Mesodermal cell (in vitro differentiated cells): Measurements from ENCODE around the gene CCDC73.
"Not testable (repeated sequence)": the region's sequence is repeated elsewhere in the genome, so short reads cannot be mapped to it uniquely, and the experiment has no call there.

Experiments
- H3K27ac ChIP-seq: 2 replicates; pipeline ENCODE4 v1.7.0; 2013; ENCODE audit warnings: mild to moderate bottlenecking, low read depth, low read length, moderate library complexity; ENCODE audit not compliant: severe bottlenecking
- H3K36me3 ChIP-seq: 2 replicates; pipeline ENCODE4 v1.7.1; 2013; ENCODE audit warnings: mild to moderate bottlenecking, low read length, moderate library complexity; ENCODE audit not compliant: control insufficient read depth, insufficient read depth
- H3K4me1 ChIP-seq: one replicate; pipeline ENCODE4 v1.7.1; 2013; ENCODE audit warnings: mild to moderate bottlenecking, low read length; ENCODE audit not compliant: insufficient read depth, control insufficient read depth, poor library complexity, severe bottlenecking
- H3K4me3 ChIP-seq: 2 replicates; pipeline ENCODE4 v1.7.0; 2013; ENCODE audit warnings: low read length, control low read depth, mild to moderate bottlenecking; ENCODE audit not compliant: insufficient read depth, poor library complexity, severe bottlenecking; ENCODE audit errors: extremely low read depth
- H3K9me3 ChIP-seq: 2 replicates; pipeline ENCODE4 v1.7.1; 2013; ENCODE audit warnings: mild to moderate bottlenecking, low read length, moderate library complexity; ENCODE audit not compliant: control insufficient read depth
- WGBS, 2 experiments: methylation state at CpG; one replicate each; pipeline ENCODE4 v1.1.5; 2013; ENCODE audit warnings: missing lambda C conversion rate in 2 of 2; ENCODE audit not compliant: insufficient coverage in 2 of 2; 5-methylcytosine and 5-hydroxymethylcytosine counted together

Gene CCDC73

DNA sequence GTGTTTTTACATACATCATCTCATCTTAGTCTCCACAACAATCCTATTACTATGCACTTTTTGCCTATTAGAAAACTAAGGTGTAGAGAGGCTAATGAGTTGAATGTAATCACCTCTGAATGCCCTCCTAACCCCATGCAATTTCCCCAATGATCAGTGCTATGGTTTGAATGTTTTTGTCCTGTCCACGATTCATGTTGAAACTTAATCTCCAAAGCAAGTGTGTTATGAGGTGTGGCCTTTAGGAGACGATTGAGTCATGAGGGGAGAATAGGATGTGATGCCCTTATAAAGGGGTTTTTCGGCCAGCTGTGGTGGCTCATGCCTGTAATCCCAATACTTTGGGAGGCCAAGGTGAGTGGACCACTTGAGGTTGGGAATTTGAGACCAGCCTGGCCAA is 2.0 kb upstream of the CCDC73 start:
- H3K9me3 ChIP-seq = no peaks in the 10 kb centered on the region
- H3K27ac ChIP-seq = no peak overlapping the region
- H3K4me3 ChIP-seq = no peak overlapping the region
- 92 to 94% methylated on average over 2 of the region's 3 CpGs for WGBS, 2 experiments
- H3K4me1 ChIP-seq = no peaks in the 10 kb centered on the region
- H3K36me3 ChIP-seq = no peaks in the 10 kb centered on the region

DNA sequence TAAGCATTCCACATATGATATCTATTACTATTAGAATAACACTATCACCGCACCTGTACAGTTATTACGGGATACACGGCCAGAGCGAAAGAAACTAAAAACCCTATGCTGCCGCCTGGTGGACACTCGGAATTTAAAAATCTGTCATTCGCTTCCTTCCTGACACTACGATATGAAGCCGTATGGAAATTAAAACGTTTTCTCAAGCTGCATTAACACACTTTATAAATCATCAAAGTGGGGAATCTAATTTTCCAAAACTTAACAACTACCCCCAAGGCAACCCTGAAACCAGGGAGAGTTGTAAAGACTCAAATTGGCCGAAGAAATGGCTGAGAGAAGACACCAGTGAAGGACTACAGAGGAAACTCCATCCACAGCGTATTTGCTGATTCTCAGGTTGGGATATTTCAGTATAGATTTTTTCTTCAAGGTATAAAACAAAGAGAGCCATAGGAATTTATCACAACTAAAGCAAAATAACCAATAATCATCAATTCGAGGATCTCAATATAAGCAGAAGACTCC is 1.4 kb downstream of the CCDC73 start:
- Histone ChIP-seq H3K27ac (no peak overlapping the region), H3K4me3 (no peak overlapping the region), H3K9me3 (no peaks in the 10 kb centered on the region), H3K36me3 (no peaks in the 10 kb centered on the region), H3K4me1 (no peaks in the 10 kb centered on the region)
- WGBS, 2 experiments = 18 to 29% methylated on average over 11 of the region's 13 CpGs

DNA sequence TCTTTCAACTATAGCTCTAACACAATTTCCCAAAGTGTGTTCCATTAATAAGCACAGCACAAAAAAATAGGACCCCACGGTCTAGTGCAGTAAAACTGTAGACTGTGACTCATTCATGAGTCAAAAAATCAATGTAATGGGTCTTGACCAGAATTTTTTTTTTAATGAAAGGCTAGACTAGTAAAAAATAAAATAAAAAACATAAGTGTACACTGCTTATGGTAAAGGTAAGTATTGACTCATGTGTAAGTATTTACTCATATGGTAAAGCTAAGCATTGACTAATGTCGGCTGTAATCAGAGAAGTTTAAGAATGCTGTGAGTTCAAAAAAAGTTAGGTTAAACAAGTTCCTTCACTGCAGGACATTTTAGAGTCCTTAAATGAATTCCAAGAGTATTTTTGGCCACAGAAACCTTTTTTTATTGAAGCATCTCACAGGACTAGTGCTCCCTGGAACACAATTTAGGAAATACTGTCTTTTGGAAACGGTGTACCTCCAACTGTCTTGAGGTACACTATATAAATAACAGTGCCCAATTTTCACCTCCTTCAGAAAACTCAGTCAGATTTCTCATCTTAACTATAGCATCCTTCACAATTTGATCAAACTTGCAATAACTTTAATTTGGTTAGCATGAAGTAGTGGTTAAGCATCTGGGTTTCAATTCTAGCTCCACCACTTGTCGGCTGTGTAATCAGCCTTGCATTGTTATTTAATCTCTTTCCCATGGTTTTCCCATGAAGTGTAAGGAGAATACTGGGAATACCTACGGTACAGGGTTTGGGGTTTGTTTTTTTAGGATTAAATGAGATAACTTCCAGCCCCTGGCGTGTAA is 2.1 kb downstream of the CCDC73 start:
- no peaks in the 10 kb centered on the region for H3K36me3 ChIP-seq
- 79 to 89% methylated on average over 2 to 3 of the region's 6 CpGs for WGBS, 2 experiments
- no peaks in the 10 kb centered on the region for H3K9me3 ChIP-seq
- H3K4me1 ChIP-seq = no peaks in the 10 kb centered on the region
- H3K27ac ChIP-seq = no peak overlapping the region
- no peak overlapping the region for H3K4me3 ChIP-seq

DNA sequence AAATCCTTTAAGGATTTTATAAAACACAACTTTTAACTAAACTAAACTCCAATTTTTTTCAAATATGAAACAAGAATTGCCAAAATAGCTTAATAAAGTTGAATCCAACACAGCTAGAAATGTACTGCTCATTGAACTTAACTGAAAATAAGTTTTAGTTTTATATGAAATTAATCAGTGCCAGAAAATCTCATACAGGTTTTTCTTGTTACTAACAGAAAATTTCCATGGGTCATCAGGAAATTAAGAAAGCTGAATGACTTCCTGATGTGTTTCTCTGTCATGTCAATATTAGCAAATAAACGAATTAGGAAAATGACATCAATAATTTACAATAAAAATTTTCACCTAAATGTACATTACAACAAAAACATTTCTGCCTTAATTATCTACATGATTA is 3.5 kb downstream of the CCDC73 start:
- no peak overlapping the region for H3K4me3 ChIP-seq
- H3K9me3 ChIP-seq = no peaks in the 10 kb centered on the region
- no peaks in the 10 kb centered on the region for H3K4me1 ChIP-seq
- no peak overlapping the region for H3K27ac ChIP-seq
- 83% methylated on average over 1 of the region's 1 CpG; no CpG with 5 or more reads in 1 of the 2 experiments for WGBS, 2 experiments
- no peaks in the 10 kb centered on the region for H3K36me3 ChIP-seq

DNA sequence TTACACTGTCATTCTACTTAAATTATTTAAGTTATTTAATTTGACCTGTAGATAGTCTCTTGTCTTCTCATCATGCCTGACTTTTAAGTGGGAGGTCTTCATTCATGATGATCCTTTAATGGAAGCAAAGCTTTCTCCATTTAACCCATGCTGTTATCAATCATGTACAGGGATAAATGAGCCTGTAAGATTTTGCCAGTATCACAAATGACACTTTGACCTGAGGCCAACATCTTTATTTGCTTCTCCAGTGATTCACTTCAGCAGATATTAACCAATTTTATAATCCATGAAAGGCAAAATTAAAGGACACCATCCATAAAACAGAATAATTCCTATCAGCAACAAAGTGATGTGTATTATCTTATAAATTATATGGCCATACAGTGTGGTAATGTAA is 7.7 kb downstream of the CCDC73 start:
- no peaks in the 10 kb centered on the region for H3K36me3 ChIP-seq
- no peaks in the 10 kb centered on the region for H3K4me1 ChIP-seq
- no peak overlapping the region for H3K4me3 ChIP-seq
- no peak overlapping the region for H3K27ac ChIP-seq
- H3K9me3 ChIP-seq = no peaks in the 10 kb centered on the region

- no peaks in the 10 kb centered on the region for H3K4me1 ChIP-seq
- H3K4me3 ChIP-seq = no peak overlapping the region
- 97% methylated on average over 3 of the region's 3 CpGs for WGBS, 2 experiments
- H3K9me3 ChIP-seq = no peaks in the 10 kb centered on the region
- no peaks in the 10 kb centered on the region for H3K36me3 ChIP-seq
- no peak overlapping the region for H3K27ac ChIP-seq
Measured at GRCh38 chr11:32785262-32785661, 9.2 kb downstream of the CCDC73 start.

DNA sequence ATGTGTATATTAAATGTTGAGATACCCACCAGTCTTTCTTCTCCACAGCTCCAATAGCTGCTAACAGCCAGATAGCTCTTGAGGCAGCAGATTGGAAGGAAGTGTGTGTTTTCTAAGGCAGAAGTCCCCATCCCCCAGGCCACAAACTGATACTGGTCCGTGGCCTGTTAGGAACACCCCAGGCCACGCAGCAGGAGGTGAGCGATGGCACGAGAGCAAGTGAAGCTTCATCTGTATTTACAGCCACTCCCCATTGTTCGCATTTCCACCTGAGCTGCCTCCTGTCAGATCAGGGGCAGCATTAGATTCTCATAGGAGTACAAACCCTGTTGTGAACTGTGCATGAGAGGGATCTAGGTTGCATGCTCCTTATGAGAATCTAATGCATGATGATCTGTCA is 12.7 kb downstream of the CCDC73 start:
- H3K4me1 ChIP-seq = no peaks in the 10 kb centered on the region
- no peak overlapping the region for H3K4me3 ChIP-seq
- no peak overlapping the region for H3K27ac ChIP-seq
- WGBS, 2 experiments = 81 to 94% methylated on average over 4 to 5 of the region's 5 CpGs
- H3K36me3 ChIP-seq = no peaks in the 10 kb centered on the region
- H3K9me3 ChIP-seq = no peaks in the 10 kb centered on the region

GRCh38 chr11:32780839-32781238 is 13.6 kb downstream of the CCDC73 start:
- not testable (repeated sequence) for H3K4me1 ChIP-seq, H3K27ac ChIP-seq
- 100% methylated on average over 2 of the region's 2 CpGs; no CpG with 5 or more reads in 1 of the 2 experiments for whole genome bisulfite sequencing, 2 experiments

GRCh38 chr11:32779136-32779535 is 15.3 kb downstream of the CCDC73 start:
- no peaks in the 10 kb centered on the region for H3K36me3 ChIP-seq
- H3K4me1 ChIP-seq = no peaks in the 10 kb centered on the region
- no peaks in the 10 kb centered on the region for H3K9me3 ChIP-seq
- no peak overlapping the region for H3K27ac ChIP-seq
- no peak overlapping the region for H3K4me3 ChIP-seq

More at GRCh38 chr11:32780839-32781238, 13.6 kb downstream of the CCDC73 start:
- H3K4me3 ChIP-seq, H3K9me3 ChIP-seq, H3K36me3 ChIP-seq: not testable (repeated sequence)

DNA sequence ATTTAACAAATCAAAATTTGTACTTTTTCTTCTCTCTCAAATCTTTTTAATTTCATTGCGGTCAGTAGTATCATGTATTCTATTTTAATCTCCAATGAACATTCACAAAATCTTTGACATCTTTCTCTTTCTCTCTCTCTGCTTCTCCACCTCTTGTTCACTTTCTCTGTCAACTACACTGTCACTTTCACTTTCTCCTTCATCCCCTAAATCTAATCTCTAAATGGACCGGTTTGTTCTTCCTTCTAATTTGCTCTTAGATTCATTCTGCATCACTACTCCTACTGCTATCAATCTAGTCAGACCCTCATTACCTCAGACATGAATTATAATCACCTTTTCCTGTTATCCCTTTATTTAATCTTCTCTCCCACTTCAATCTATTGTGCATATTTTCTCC is 18.6 kb downstream of the CCDC73 start:
- no peaks in the 10 kb centered on the region for H3K9me3 ChIP-seq
- H3K4me1 ChIP-seq = no peaks in the 10 kb centered on the region
- no peak overlapping the region for H3K27ac ChIP-seq
- WGBS, 2 experiments = 85 to 86% methylated on average over 2 of the region's 2 CpGs
- H3K36me3 ChIP-seq = no peaks in the 10 kb centered on the region
- H3K4me3 ChIP-seq = no peak overlapping the region

DNA sequence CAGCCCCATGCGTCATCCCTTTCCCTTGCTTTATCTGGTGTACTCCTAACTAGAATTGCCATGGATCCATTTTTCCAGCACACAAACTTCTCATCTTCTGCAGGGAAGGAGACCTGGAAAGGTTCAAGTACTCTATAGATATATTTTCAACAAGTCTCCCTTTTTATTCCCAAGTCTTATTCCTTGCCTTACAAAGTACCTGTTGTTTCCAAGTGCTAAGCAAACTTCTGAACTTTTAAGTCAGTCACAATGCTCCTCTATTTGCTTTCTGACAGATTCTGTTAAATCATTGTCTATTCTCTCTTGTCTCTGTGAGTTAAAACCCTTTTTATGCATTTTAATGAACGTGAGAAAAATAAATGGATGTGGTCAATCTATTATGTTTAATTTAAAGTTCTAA is 20.4 kb downstream of the CCDC73 start:
- H3K4me1 ChIP-seq = no peaks in the 10 kb centered on the region
- H3K4me3 ChIP-seq = no peak overlapping the region
- WGBS, 2 experiments = 100% methylated on average over 1 of the region's 2 CpGs; no CpG with 5 or more reads in 1 of the 2 experiments
- H3K27ac ChIP-seq = no peak overlapping the region
- H3K36me3 ChIP-seq = no peaks in the 10 kb centered on the region
- no peaks in the 10 kb centered on the region for H3K9me3 ChIP-seq
